Fibroblast of skin of back (primary cell): Measurements from ENCODE around the gene CTXN1.
"Not testable (repeated sequence)": the region's sequence is repeated elsewhere in the genome, so short reads cannot be mapped to it uniquely, and the experiment has no call there.

ENCODE experiments used
- DNase-seq: peaks from one replicate; pipeline ENCODE4 v3.0.0-alpha.2; 2013

Gene CTXN1

GRCh38 chr19:7924651-7925170, 1.2 kb downstream of the CTXN1 start:
- no peak for DNase-seq

- DNase-seq = no peak
Observed at GRCh38 chr19:7924241-7924640, 1.7 kb downstream of the CTXN1 start.

GRCh38 chr19:7923295-7924191, 2.4 kb downstream of the CTXN1 start:
- no peak for DNase-seq

- DNase-seq = no peak
Observed at GRCh38 chr19:7922836-7923195, 3.1 kb downstream of the CTXN1 start.

GRCh38 chr19:7921967-7922835, 3.7 kb downstream of the CTXN1 start:
- DNase-seq = no peak

- DNase-seq = no peak
Observed at GRCh38 chr19:7921302-7921966, 4.5 kb downstream of the CTXN1 start.

- peak; percentile 95 for DNase-seq
Observed at GRCh38 chr19:7920519-7921301, 5.2 kb downstream of the CTXN1 start.

- DNase-seq = peak; percentile 94
Observed at GRCh38 chr19:7919610-7920518, 6.1 kb downstream of the CTXN1 start, which contains the start of gene SNAPC2. Gene SNAPC2 (plus strand): TSS chr19:7920338. CDS start chr19:7920367, 29 bp downstream.

GRCh38 chr19:7918615-7919421, 7.1 kb downstream of the CTXN1 start:
- DNase-seq = no peak

- not testable (repeated sequence) for DNase-seq
Observed at GRCh38 chr19:7918062-7918614, 7.8 kb downstream of the CTXN1 start.

- DNase-seq = peak; percentile 55
Observed at GRCh38 chr19:7917267-7918061, 8.5 kb downstream of the CTXN1 start.

- no peak for DNase-seq
Observed at GRCh38 chr19:7916955-7917266, 9.0 kb downstream of the CTXN1 start.

- DNase-seq = no peak
Observed at GRCh38 chr19:7916103-7916954, 9.6 kb downstream of the CTXN1 start.

GRCh38 chr19:7915250-7916102, 10.5 kb downstream of the CTXN1 start:
- DNase-seq = no peak

GRCh38 chr19:7914598-7915045, 11.3 kb downstream of the CTXN1 start, which contains the start of gene TGFBR3L:
Gene TGFBR3L (plus strand): TSS chr19:7914830.
- DNase-seq = no peak

- DNase-seq = no peak
Observed at GRCh38 chr19:7914099-7914498, 11.8 kb downstream of the CTXN1 start.

- no peak for DNase-seq
Observed at GRCh38 chr19:7913652-7914051, 12.3 kb downstream of the CTXN1 start.
